ENCODE measurements around the gene UBXN1.

DNA sequence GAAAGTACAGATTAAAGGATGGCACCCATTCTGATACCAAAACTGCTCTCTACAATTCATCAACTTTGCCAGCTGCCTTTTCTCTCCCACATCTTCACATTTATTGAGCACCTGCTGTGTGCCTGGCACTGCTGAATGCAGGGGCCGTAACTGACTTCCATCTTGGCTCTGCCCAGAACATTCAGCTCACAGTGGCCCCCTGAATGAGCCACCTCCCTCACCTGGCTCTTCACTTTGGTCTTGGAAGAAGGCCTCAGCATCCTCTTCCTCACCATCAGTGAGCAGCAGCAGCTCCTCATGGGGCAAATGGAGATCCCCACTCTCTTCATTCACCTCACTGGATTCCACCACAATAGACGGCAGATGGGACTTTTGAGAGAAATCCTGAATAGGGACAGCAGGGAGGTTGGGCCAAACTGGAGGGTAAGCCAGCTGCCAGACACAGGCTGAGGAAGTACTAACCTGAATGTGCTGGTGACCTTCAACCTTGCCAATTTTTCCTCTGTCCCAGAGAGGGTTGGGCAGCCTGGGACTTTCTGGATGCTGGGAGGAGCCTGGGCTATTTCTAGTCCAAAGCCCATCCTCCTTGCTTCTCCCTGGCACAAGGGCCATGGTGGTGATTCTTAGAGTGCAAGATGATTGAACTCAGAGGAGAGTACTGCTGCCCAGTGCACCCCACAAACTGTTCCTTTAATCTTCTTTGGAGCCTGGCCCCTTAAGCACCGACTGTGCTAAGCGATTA is 9.3 kb downstream of the UBXN1 start:
- TF ChIP-seq POLR2A (IDR thresholded peaks at IDR 0.05; ENCODE audit: low read depth, low read length) (no peak; the same call in 1 of the 2 replicates), POLR2AphosphoS5 (IDR thresholded peaks at IDR 0.05; ENCODE audit: low read depth, low read length) (no peak)
